ENCODE data around the gene NGLY1. TPM values are rescaled to one million over a fixed set of nuclear protein-coding genes. Genes with fewer than 3 reads are reported as not detected.

NGLY1 gene
- total RNA-seq, 2 donors from 2014 or later, result 20.2 to 21.8 TPM

GRCh38 chr3:25692341-25692740 is 90.9 kb downstream of the NGLY1 start:
- Histone ChIP-seq H3K27me3 (no peaks in the 10 kb centered on the region), H3K27ac (no peak overlapping the region)
- no peak for DNase-seq (ENCODE audit: low spot score)

DNA sequence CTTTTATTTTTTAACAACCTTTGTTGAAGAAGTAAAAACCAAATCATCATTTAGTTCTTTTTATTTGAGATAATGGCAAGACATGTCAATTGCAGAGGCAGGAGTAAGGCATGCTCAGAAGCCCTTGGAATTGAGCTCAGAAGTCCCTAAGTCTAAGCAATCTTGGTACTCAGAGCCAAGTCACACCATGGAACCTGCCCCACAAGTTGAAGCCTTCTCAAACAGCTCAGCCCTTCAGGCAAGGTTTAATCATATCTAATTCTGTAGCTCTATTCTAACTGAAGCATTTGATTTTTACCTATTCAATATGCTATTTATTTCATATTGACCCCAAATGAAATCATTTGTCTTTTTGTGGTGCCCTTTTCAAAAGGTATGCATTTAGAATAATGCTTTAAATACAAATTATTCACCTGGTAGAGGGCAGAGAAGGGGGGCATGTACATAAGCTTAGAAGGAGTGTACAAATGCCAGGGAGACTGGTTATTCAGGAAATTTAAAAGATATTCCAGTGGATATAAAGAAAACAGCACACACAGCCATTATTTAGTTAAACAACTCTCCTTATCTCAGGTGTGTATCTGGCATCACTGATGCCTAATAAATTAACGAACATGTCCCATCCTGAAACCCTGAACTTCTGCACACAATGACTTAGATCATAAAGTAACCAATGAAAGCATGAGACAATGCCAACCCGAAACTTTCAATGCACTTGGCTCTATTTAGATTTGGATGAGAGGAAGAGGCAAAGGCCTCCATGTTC is 92.3 kb downstream of the NGLY1 start:
- Histone ChIP-seq H3K4me1 (no peaks in the 10 kb centered on the region), H3K27me3 (no peaks in the 10 kb centered on the region), H3K36me3 (no peaks in the 10 kb centered on the region), H3K27ac (no peak overlapping the region), H3K9me3 (no peaks in the 10 kb centered on the region), H3K4me3 (no peak overlapping the region)
- TF ChIP-seq, protein P1, sequence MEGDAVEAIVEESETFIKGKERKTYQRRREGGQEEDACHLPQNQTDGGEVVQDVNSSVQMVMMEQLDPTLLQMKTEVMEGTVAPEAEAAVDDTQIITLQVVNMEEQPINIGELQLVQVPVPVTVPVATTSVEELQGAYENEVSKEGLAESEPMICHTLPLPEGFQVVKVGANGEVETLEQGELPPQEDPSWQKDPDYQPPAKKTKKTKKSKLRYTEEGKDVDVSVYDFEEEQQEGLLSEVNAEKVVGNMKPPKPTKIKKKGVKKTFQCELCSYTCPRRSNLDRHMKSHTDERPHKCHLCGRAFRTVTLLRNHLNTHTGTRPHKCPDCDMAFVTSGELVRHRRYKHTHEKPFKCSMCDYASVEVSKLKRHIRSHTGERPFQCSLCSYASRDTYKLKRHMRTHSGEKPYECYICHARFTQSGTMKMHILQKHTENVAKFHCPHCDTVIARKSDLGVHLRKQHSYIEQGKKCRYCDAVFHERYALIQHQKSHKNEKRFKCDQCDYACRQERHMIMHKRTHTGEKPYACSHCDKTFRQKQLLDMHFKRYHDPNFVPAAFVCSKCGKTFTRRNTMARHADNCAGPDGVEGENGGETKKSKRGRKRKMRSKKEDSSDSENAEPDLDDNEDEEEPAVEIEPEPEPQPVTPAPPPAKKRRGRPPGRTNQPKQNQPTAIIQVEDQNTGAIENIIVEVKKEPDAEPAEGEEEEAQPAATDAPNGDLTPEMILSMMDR (IDR thresholded peaks at IDR 0.05), result no peak
- DNase-seq (ENCODE audit: low spot score), result no peak

More at GRCh38 chr3:25692341-25692740, 90.9 kb downstream of the NGLY1 start:
- TF ChIP-seq, protein P1 (IDR thresholded peaks at IDR 0.05), result no peak
- H3K4me3 ChIP-seq, result no peak overlapping the region
- no peaks in the 10 kb centered on the region for H3K9me3 ChIP-seq
- H3K4me1 ChIP-seq, result no peaks in the 10 kb centered on the region
- no peaks in the 10 kb centered on the region for H3K36me3 ChIP-seq

GRCh38 chr3:25689226-25689625 is 94.0 kb downstream of the NGLY1 start:
- no peaks in the 10 kb centered on the region for H3K9me3 ChIP-seq
- no peak for DNase-seq (ENCODE audit: low spot score)
- H3K27ac ChIP-seq, result no peak overlapping the region
- H3K4me3 ChIP-seq, result no peak overlapping the region
- TF ChIP-seq, protein P1 (IDR thresholded peaks at IDR 0.05), result no peak
- H3K36me3 ChIP-seq, result no peaks in the 10 kb centered on the region
- H3K4me1 ChIP-seq, result no peaks in the 10 kb centered on the region
- H3K27me3 ChIP-seq, result no peaks in the 10 kb centered on the region

DNA sequence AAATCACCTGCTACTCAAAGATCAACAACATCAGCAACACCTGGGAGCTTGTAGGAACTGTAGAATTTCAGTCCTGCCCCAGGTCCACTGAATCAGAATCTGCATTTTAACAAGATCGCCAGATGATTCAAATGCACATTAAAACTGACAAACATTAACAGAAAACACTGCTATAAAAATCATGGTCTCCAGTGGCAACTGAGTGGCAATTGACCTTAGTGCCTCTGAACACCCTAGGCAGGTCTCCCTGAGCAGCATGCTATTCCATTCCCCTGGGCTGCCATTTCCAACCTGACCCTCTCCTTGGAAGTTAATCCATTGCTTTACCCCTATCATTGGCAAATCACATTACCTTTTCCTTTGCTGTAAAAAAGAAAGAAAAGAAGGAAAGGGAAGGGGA is 95.5 kb downstream of the NGLY1 start:
- Histone ChIP-seq H3K27me3 (no peaks in the 10 kb centered on the region), H3K9me3 (no peaks in the 10 kb centered on the region), H3K36me3 (no peaks in the 10 kb centered on the region), H3K27ac (no peak overlapping the region), H3K4me3 (no peak overlapping the region), H3K4me1 (no peaks in the 10 kb centered on the region)
- TF ChIP-seq, protein P1 (IDR thresholded peaks at IDR 0.05), result no peak
- DNase-seq (ENCODE audit: low spot score), result no peak

DNA sequence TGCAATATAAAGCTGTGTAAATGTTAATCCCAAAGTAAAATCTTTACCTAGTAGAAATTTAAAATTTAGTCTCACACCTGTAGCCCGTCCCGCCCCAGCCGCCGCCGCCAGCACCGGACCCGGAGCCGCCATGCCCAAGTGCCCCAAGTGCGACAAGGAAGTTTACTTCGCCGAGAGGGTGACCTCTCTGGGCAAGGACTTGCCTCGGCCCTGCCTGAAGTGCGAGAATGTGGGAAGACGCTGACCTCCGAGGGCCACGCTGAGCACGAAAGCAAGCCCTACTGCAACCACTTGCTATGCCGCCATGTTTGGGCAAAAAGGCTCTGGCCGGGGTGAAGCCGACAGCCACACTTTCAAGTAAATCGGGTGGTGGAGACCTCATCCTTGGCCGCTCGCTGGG is 96.5 kb downstream of the NGLY1 start:
- H3K27me3 ChIP-seq, result no peaks in the 10 kb centered on the region
- DNase-seq (ENCODE audit: low spot score), result no peak
- H3K4me3 ChIP-seq, result no peak overlapping the region
- TF ChIP-seq, protein P1 (IDR thresholded peaks at IDR 0.05), result no peak
- H3K27ac ChIP-seq, result no peak overlapping the region
- no peaks in the 10 kb centered on the region for H3K9me3 ChIP-seq
- no peaks in the 10 kb centered on the region for H3K4me1 ChIP-seq
- no peaks in the 10 kb centered on the region for H3K36me3 ChIP-seq

- TF ChIP-seq, protein P1 (IDR thresholded peaks at IDR 0.05), result no peak
- Histone ChIP-seq H3K27me3 (no peaks in the 10 kb centered on the region), H3K36me3 (no peaks in the 10 kb centered on the region), H3K27ac (no peak overlapping the region), H3K4me1 (no peaks in the 10 kb centered on the region), H3K9me3 (no peaks in the 10 kb centered on the region), H3K4me3 (no peak overlapping the region)
- DNase-seq (ENCODE audit: low spot score), result no peak
Observed at GRCh38 chr3:25683882-25684281, 99.4 kb downstream of the NGLY1 start.

Measured in right atrium auricular region (tissue), 2 donors.